Esophagus muscularis mucosa (tissue), 4 donors: ENCODE results near the gene LARGE1. TPM values are rescaled to one million over a fixed set of nuclear protein-coding genes. Genes with fewer than 3 reads are reported as not detected.

Experiments
- DNase-seq: peaks from one replicate; pipeline ENCODE4 v3.0.0-alpha.2; 2017; ENCODE audit errors: extremely low spot score
- H3K27ac ChIP-seq, 4 donors: fragments of 200-600 bp; sonication (generic); replicated peaks in 1 of 4; 1 replicate in 3 of 4; 2 replicates in 1 of 4; pipeline ENCODE4 v1.5.1; 2016 to 2019; ENCODE audit warnings: mild to moderate bottlenecking in 1 of 4
- H3K27me3 ChIP-seq, 4 donors: fragments of 200-600 bp; sonication (generic); one replicate each; pipeline versions ENCODE4 v1.5.1 to v1.6.0; 2016 to 2019
- H3K36me3 ChIP-seq, 4 donors: fragments of 200-600 bp; sonication (generic); one replicate each; pipeline ENCODE4 v1.5.1; 2016 to 2019
- H3K4me1 ChIP-seq, 4 donors: fragments of 200-600 bp; sonication (generic); one replicate each; pipeline ENCODE4 v1.5.1; 2016 to 2019
- H3K4me3 ChIP-seq, 4 donors: fragments of 200-600 bp; sonication (generic); 1 replicate in 2 of 4; 2 replicates in 2 of 4; pipeline ENCODE4 v1.5.1; 2016 to 2019; ENCODE audit warnings: mild to moderate bottlenecking in 4 of 4, moderate library complexity in 1 of 4
- H3K9me3 ChIP-seq, 4 donors: fragments of 200-600 bp; sonication (generic); 1 replicate in 3 of 4; 2 replicates in 1 of 4; pipeline ENCODE4 v1.5.1; 2016 to 2019
- EP300 ChIP-seq: sonication (generic); formaldehyde crosslinking; IDR thresholded peaks from one replicate; pipeline ENCODE4 v1.6.1; 2017; ENCODE audit warnings: antibody characterized with exemption
- POLR2A ChIP-seq: fragments of 450-650 bp; IDR thresholded peaks from one replicate; pipeline ENCODE4 v1.6.1; 2017; ENCODE audit warnings: antibody characterized with exemption, moderate library complexity, mild to moderate bottlenecking, low read depth
- POLR2AphosphoS5 ChIP-seq, 2 donors: sonication (generic); formaldehyde crosslinking; IDR thresholded peaks; one replicate each; pipeline ENCODE4 v1.6.1; 2017; ENCODE audit warnings: antibody characterized with exemption in 2 of 2
- WGBS: methylation state at CpG from one replicate; pipeline ENCODE4 v1.1.5; 2018; 5-methylcytosine and 5-hydroxymethylcytosine counted together
- intact Hi-C: fragments of 100-400 bp; cut with DNase I; formaldehyde crosslinking; loops from one replicate; pipeline ENCODE4 v1.15.1; 2023
- total RNA-seq, 4 donors: library from RNA; depleted of rRNA; stranded (reverse); fragments of >200 nt; gene quantifications; one replicate each; pipeline versions ENCODE4 v1.1.0 to v1.2.1, GENCODE V29; 2016
- TF ChIP-seq, protein P1 (sequence below), 3 experiments: fragments of 200-600 bp in 2 of 3; fragments of 450-650 bp in 1 of 3; sonication (generic) in 2 of 3; IDR thresholded peaks; one replicate each; pipeline ENCODE4 v1.5.1; 2017 to 2019; ENCODE audit warnings: antibody characterized with exemption in 3 of 3, mild to moderate bottlenecking in 2 of 3, moderate library complexity in 1 of 3

The LARGE1 gene
- total RNA-seq, 4 donors from 2014 or later, result 29.9 to 48.4 (median 32.4) TPM

DNA sequence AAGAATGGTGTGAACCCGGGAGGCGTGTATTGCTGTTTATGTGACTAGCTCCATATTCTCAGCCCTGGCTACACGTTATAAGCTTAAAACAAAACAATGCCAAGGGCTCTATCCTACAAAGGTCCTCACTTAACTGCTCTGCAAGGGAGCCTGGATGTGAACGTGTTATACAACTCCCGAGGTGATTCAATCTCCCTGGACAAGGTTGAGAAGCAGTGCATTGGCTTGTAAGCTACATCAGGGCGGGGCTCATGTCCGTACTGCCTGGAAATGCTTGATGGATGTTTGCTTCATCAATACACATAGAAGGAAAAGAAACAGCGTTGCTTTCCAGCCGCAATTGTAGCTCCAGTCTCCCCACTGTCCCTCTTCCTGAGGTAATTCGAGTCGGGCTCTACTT is 605.2 kb downstream of the LARGE1 start:
- no peaks in the 10 kb centered on the region for H3K27me3 ChIP-seq
- intact Hi-C loops, result no loop called here
- WGBS, result 91% methylated on average over 11 of the region's 11 CpGs

GRCh38 chr22:33314316-33314715 is 606.0 kb downstream of the LARGE1 start:
- Histone ChIP-seq H3K36me3 (peaks cover 6 to 44% (median 36%) of the 10 kb centered on the region in 4 donors), H3K27ac (no peak overlapping the region), H3K4me1 (no peaks in the 10 kb centered on the region), H3K9me3 (no peaks in the 10 kb centered on the region), H3K4me3 (no peak overlapping the region), H3K27me3 (no peaks in the 10 kb centered on the region)
- DNase-seq, result no peak
- intact Hi-C loops, result no loop called here
- TF ChIP-seq POLR2A (no peak), POLR2AphosphoS5 (IDR thresholded peaks at IDR 0.05) (no peak), EP300 (no peak)
- TF ChIP-seq, protein P1, sequence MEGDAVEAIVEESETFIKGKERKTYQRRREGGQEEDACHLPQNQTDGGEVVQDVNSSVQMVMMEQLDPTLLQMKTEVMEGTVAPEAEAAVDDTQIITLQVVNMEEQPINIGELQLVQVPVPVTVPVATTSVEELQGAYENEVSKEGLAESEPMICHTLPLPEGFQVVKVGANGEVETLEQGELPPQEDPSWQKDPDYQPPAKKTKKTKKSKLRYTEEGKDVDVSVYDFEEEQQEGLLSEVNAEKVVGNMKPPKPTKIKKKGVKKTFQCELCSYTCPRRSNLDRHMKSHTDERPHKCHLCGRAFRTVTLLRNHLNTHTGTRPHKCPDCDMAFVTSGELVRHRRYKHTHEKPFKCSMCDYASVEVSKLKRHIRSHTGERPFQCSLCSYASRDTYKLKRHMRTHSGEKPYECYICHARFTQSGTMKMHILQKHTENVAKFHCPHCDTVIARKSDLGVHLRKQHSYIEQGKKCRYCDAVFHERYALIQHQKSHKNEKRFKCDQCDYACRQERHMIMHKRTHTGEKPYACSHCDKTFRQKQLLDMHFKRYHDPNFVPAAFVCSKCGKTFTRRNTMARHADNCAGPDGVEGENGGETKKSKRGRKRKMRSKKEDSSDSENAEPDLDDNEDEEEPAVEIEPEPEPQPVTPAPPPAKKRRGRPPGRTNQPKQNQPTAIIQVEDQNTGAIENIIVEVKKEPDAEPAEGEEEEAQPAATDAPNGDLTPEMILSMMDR (IDR thresholded peaks at IDR 0.05), result no peak
- WGBS, result 88% methylated on average over 5 of the region's 5 CpGs

More for the DNA sequence above, 605.2 kb downstream of the LARGE1 start:
- no peak overlapping the region for H3K4me3 ChIP-seq
- peaks cover 6 to 40% (median 32%) of the 10 kb centered on the region in 4 donors for H3K36me3 ChIP-seq
- no peak for DNase-seq
- H3K9me3 ChIP-seq, result no peaks in the 10 kb centered on the region
- H3K27ac ChIP-seq, result no peak overlapping the region
- H3K4me1 ChIP-seq, result no peaks in the 10 kb centered on the region
- no peak for TF ChIP-seq POLR2AphosphoS5 (IDR thresholded peaks at IDR 0.05)
- TF ChIP-seq POLR2A, result no peak
- TF ChIP-seq, protein P1 (IDR thresholded peaks at IDR 0.05), result no peak
- TF ChIP-seq EP300, result no peak

DNA sequence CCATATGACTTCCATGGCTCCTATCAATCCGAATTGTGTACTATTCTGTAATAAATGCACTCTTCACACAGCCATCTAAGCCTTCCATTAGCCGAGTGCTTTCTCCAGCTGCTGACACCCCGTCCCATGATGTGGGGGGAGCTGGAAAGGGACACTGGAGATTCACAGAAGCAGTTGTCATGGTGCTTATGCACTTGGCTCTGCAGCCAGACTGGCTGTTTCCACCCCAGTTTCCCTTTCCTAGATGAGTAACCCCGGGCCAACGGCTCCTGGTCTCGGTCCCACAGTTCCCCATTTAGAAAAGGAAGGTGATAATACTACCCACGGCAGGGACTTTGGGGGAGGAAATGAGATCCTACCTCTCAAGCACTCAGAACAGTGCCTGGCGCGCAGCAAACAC is 617.2 kb downstream of the LARGE1 start:
- intact Hi-C loops, result loop anchor here (5.0 kb wide), 2 partner anchors 274 to 804 kb away; no protein-coding TSS in a partner anchor
- WGBS, result 61% methylated on average over 9 of the region's 9 CpGs
- TF ChIP-seq POLR2AphosphoS5 (IDR thresholded peaks at IDR 0.05) (no peak), POLR2A (no peak), EP300 (no peak)
- TF ChIP-seq, protein P1 (IDR thresholded peaks at IDR 0.05), result no peak
- H3K36me3 ChIP-seq, result peaks cover 0 to 9% (median 4%) of the 10 kb centered on the region in 4 donors
- no peaks in the 10 kb centered on the region for H3K9me3 ChIP-seq
- H3K27ac ChIP-seq, result no peak overlapping the region
- no peak overlapping the region for H3K4me3 ChIP-seq
- no peak for DNase-seq
- H3K4me1 ChIP-seq, result peaks cover 14 to 25% (median 19%) of the 10 kb centered on the region in 4 donors
- no peaks in the 10 kb centered on the region for H3K27me3 ChIP-seq

- peaks cover 0 to 9% (median 4%) of the 10 kb centered on the region in 4 donors for H3K36me3 ChIP-seq
- H3K9me3 ChIP-seq, result no peaks in the 10 kb centered on the region
- no peak overlapping the region for H3K27ac ChIP-seq
- intact Hi-C loops, result loop anchor here (5.0 kb wide), 2 partner anchors 275 to 805 kb away; no protein-coding TSS in a partner anchor
- no peak overlapping the region for H3K4me3 ChIP-seq
- TF ChIP-seq POLR2A, result no peak
- no peak for TF ChIP-seq EP300
- no peak for TF ChIP-seq POLR2AphosphoS5 (IDR thresholded peaks at IDR 0.05)
- peaks cover 14 to 25% (median 19%) of the 10 kb centered on the region in 4 donors for H3K4me1 ChIP-seq
- WGBS, result 76% methylated on average over 11 of the region's 11 CpGs
- no peak for DNase-seq
- H3K27me3 ChIP-seq, result no peaks in the 10 kb centered on the region
Observed at GRCh38 chr22:33302549-33302948, 617.7 kb downstream of the LARGE1 start.

- no peak overlapping the region for H3K4me3 ChIP-seq
- WGBS, result 40% methylated on average over 7 of the region's 10 CpGs
Observed at GRCh38 chr22:33302049-33302545, 618.2 kb downstream of the LARGE1 start.

More at GRCh38 chr22:33302049-33302545, 618.2 kb downstream of the LARGE1 start:
- TF ChIP-seq POLR2A (no peak), EP300 (no peak), POLR2AphosphoS5 (IDR thresholded peaks at IDR 0.05) (peak in 1 of 2 donors; percentile 13)
- TF ChIP-seq, protein P1 (IDR thresholded peaks at IDR 0.05), result peak; percentile 79 to 97 (median 80)
- intact Hi-C loops, result loop anchor here (5.0 kb wide), 2 partner anchors 275 to 805 kb away; no protein-coding TSS in a partner anchor
- no peak for DNase-seq
- Histone ChIP-seq H3K4me1 (peaks cover 14 to 25% (median 19%) of the 10 kb centered on the region in 4 donors), H3K36me3 (peaks cover 0 to 10% (median 4%) of the 10 kb centered on the region in 4 donors), H3K9me3 (no peaks in the 10 kb centered on the region), H3K27ac (no peak overlapping the region), H3K27me3 (no peaks in the 10 kb centered on the region)
